IMR-90 (cell line): ENCODE measurements around the gene STX7.

Source experiments
- BHLHE40 ChIP-seq: fragments of 150-350 bp; IDR thresholded peaks from 2 replicates; pipeline ENCODE4 v1.6.1; 2016; ENCODE audit warnings: mild to moderate bottlenecking, low read depth, low read length
- CEBPB ChIP-seq: IDR thresholded peaks from 2 replicates; pipeline ENCODE4 v1.6.1; 2012; ENCODE audit warnings: low read depth, low read length, improper control_type of control experiment
- FOS ChIP-seq: fragments of 150-350 bp; IDR thresholded peaks from 2 replicates; pipeline ENCODE4 v1.6.1; 2016; ENCODE audit warnings: low read depth, low read length
- NFE2L2 ChIP-seq: fragments of 150-350 bp; IDR thresholded peaks from 2 replicates; pipeline ENCODE4 v1.6.1; 2016; ENCODE audit warnings: low read depth, mild to moderate bottlenecking, low read length
- POLR2A ChIP-seq: IDR thresholded peaks from 2 replicates; pipeline ENCODE4 v1.6.1; 2012; ENCODE audit warnings: mild to moderate bottlenecking, low read depth, low read length
- RAD21 ChIP-seq: IDR thresholded peaks from 2 replicates; pipeline ENCODE4 v1.6.1; 2012; ENCODE audit warnings: low read length, improper control_type of control experiment
- RFX5 ChIP-seq: IDR thresholded peaks from 2 replicates; pipeline ENCODE4 v1.8.0; 2012; ENCODE audit warnings: low read depth, mild to moderate bottlenecking, low read length, moderate library complexity
- SMC3 ChIP-seq: fragments of 150-350 bp; IDR thresholded peaks from 2 replicates; pipeline ENCODE4 v1.6.1; 2016; ENCODE audit warnings: low read depth, mild to moderate bottlenecking, antibody characterized with exemption, low read length, moderate library complexity
- TF ChIP-seq, protein P1 (sequence below): conservative IDR thresholded peaks from 2 replicates; pipeline ENCODE4 v1.5.1; 2012; ENCODE audit warnings: mild to moderate bottlenecking, low read depth, low read length, improper control_type of control experiment
- TF ChIP-seq, protein P2 (sequence below): fragments of 150-350 bp; IDR thresholded peaks from 2 replicates; pipeline ENCODE4 v1.6.1; 2016; ENCODE audit warnings: low read depth, mild to moderate bottlenecking, low read length, moderate library complexity, borderline replicate concordance
- TF ChIP-seq, protein P3 (sequence below): fragments of 150-350 bp; IDR thresholded peaks from 2 replicates; pipeline ENCODE4 v1.6.1; 2017; ENCODE audit warnings: mild to moderate bottlenecking, antibody characterized with exemption, low read length, low read depth

DNA sequence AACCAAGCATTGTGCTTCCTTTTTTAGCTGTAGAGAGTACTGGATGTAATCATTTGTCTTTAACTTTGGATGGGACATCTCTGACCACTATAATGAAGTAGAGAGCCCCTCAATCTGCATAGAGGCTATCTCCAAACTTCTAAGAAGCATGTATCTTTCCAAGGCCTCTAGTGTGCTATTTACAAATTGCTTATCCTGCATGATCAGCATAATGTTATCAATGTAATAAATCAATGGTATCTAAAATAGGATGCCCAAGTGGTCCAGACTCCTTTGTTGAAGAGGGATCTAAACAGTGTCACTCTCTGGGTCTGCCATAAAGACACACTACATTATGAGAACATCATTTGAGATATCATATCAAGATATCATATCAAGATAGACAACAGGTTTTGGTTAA is 31.9 kb upstream of the STX7 start:
- TF ChIP-seq, protein P1, sequence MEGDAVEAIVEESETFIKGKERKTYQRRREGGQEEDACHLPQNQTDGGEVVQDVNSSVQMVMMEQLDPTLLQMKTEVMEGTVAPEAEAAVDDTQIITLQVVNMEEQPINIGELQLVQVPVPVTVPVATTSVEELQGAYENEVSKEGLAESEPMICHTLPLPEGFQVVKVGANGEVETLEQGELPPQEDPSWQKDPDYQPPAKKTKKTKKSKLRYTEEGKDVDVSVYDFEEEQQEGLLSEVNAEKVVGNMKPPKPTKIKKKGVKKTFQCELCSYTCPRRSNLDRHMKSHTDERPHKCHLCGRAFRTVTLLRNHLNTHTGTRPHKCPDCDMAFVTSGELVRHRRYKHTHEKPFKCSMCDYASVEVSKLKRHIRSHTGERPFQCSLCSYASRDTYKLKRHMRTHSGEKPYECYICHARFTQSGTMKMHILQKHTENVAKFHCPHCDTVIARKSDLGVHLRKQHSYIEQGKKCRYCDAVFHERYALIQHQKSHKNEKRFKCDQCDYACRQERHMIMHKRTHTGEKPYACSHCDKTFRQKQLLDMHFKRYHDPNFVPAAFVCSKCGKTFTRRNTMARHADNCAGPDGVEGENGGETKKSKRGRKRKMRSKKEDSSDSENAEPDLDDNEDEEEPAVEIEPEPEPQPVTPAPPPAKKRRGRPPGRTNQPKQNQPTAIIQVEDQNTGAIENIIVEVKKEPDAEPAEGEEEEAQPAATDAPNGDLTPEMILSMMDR = no peak
- TF ChIP-seq SMC3 (no peak), NFE2L2 (no peak), RFX5 (no peak), POLR2A (no peak), BHLHE40 (no peak), RAD21 (no peak), FOS (no peak), CEBPB (no peak)
- TF ChIP-seq, protein P2, sequence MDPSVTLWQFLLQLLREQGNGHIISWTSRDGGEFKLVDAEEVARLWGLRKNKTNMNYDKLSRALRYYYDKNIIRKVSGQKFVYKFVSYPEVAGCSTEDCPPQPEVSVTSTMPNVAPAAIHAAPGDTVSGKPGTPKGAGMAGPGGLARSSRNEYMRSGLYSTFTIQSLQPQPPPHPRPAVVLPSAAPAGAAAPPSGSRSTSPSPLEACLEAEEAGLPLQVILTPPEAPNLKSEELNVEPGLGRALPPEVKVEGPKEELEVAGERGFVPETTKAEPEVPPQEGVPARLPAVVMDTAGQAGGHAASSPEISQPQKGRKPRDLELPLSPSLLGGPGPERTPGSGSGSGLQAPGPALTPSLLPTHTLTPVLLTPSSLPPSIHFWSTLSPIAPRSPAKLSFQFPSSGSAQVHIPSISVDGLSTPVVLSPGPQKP = no peak
- TF ChIP-seq, protein P3, sequence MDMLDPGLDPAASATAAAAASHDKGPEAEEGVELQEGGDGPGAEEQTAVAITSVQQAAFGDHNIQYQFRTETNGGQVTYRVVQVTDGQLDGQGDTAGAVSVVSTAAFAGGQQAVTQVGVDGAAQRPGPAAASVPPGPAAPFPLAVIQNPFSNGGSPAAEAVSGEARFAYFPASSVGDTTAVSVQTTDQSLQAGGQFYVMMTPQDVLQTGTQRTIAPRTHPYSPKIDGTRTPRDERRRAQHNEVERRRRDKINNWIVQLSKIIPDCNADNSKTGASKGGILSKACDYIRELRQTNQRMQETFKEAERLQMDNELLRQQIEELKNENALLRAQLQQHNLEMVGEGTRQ = no peak
